Measurements from ENCODE around the gene ENOPH1.
A peak's percentile ranks its signal among the peaks of the same experiment; 100 is the strongest.
"Not testable (repeated sequence)": the region's sequence is repeated elsewhere in the genome, so short reads cannot be mapped to it uniquely, and the experiment has no call there.

Gene ENOPH1

GRCh38 chr4:82430193-82430963 lies at the start of gene ENOPH1, which contains the start of gene HNRNPDL:
Gene ENOPH1 (plus strand): TSS chr4:82430590. CDS start chr4:82430830, 240 bp downstream.
Gene HNRNPDL (minus strand): TSS chr4:82430462. CDS start chr4:82429690, 772 bp downstream.
- DNase-seq (ENCODE audit: low read depth, low spot score) = peak; percentile 77

- DNase-seq (ENCODE audit: low read depth, low spot score) = no peak
Measured at GRCh38 chr4:82380831-82381230, 49.6 kb upstream of the ENOPH1 start.

- no peak for DNase-seq (ENCODE audit: low read depth, low spot score)
Measured at GRCh38 chr4:82381235-82381634, 49.2 kb upstream of the ENOPH1 start.

- no peak for DNase-seq (ENCODE audit: low read depth, low spot score)
Measured at GRCh38 chr4:82381661-82382296, 48.6 kb upstream of the ENOPH1 start.

GRCh38 chr4:82382751-82383150 lies 47.6 kb upstream of the ENOPH1 start:
- DNase-seq (ENCODE audit: low read depth, low spot score) = no peak

- not testable (repeated sequence) for DNase-seq (ENCODE audit: low read depth, low spot score)
Measured at GRCh38 chr4:82386312-82386711, 44.1 kb upstream of the ENOPH1 start.

- no peak for DNase-seq (ENCODE audit: low read depth, low spot score)
Measured at GRCh38 chr4:82388405-82388804, 42.0 kb upstream of the ENOPH1 start.

- DNase-seq (ENCODE audit: low read depth, low spot score) = not testable (repeated sequence)
Measured at GRCh38 chr4:82390061-82390460, 40.3 kb upstream of the ENOPH1 start.

- DNase-seq (ENCODE audit: low read depth, low spot score) = no peak
Measured at GRCh38 chr4:82394896-82395295, 35.5 kb upstream of the ENOPH1 start.

GRCh38 chr4:82397527-82397926 lies 32.9 kb upstream of the ENOPH1 start:
- no peak for DNase-seq (ENCODE audit: low read depth, low spot score)

- no peak for DNase-seq (ENCODE audit: low read depth, low spot score)
Measured at GRCh38 chr4:82398263-82398662, 32.1 kb upstream of the ENOPH1 start.

GRCh38 chr4:82401600-82401999 lies 28.8 kb upstream of the ENOPH1 start:
- DNase-seq (ENCODE audit: low read depth, low spot score) = no peak

GRCh38 chr4:82402196-82402775 lies 28.1 kb upstream of the ENOPH1 start:
- DNase-seq (ENCODE audit: low read depth, low spot score) = no peak

GRCh38 chr4:82403725-82404124 lies 26.7 kb upstream of the ENOPH1 start:
- DNase-seq (ENCODE audit: low read depth, low spot score) = no peak

GRCh38 chr4:82415061-82415460 lies 15.3 kb upstream of the ENOPH1 start:
- DNase-seq (ENCODE audit: low read depth, low spot score) = not testable (repeated sequence)

- no peak for DNase-seq (ENCODE audit: low read depth, low spot score)
Measured at GRCh38 chr4:82415922-82416365, 14.4 kb upstream of the ENOPH1 start.

- no peak for DNase-seq (ENCODE audit: low read depth, low spot score)
Measured at GRCh38 chr4:82419451-82419850, 10.9 kb upstream of the ENOPH1 start.

GRCh38 chr4:82421796-82422560 lies 8.4 kb upstream of the ENOPH1 start:
- no peak for DNase-seq (ENCODE audit: low read depth, low spot score)

GRCh38 chr4:82422616-82423015 lies 7.8 kb upstream of the ENOPH1 start:
- no peak for DNase-seq (ENCODE audit: low read depth, low spot score)

- no peak for DNase-seq (ENCODE audit: low read depth, low spot score)
Measured at GRCh38 chr4:82423245-82424054, 6.9 kb upstream of the ENOPH1 start.

- no peak for DNase-seq (ENCODE audit: low read depth, low spot score)
Measured at GRCh38 chr4:82425478-82425877, 4.9 kb upstream of the ENOPH1 start.

All from brain pericyte (primary cell).